NCI-H146 treated with DMSO at 0.1 percent for 48 hours (cell line): ENCODE data around the gene HEXIM1.
"Not testable (repeated sequence)": the region's sequence is repeated elsewhere in the genome, so short reads cannot be mapped to it uniquely, and the experiment has no call there.

Experiments used
- DNase-seq: peaks from one replicate; lab custom pipeline; 2025; ENCODE audit not compliant: unreplicated experiment; lab: John Stamatoyannopoulos, UW

The HEXIM1 gene

DNA sequence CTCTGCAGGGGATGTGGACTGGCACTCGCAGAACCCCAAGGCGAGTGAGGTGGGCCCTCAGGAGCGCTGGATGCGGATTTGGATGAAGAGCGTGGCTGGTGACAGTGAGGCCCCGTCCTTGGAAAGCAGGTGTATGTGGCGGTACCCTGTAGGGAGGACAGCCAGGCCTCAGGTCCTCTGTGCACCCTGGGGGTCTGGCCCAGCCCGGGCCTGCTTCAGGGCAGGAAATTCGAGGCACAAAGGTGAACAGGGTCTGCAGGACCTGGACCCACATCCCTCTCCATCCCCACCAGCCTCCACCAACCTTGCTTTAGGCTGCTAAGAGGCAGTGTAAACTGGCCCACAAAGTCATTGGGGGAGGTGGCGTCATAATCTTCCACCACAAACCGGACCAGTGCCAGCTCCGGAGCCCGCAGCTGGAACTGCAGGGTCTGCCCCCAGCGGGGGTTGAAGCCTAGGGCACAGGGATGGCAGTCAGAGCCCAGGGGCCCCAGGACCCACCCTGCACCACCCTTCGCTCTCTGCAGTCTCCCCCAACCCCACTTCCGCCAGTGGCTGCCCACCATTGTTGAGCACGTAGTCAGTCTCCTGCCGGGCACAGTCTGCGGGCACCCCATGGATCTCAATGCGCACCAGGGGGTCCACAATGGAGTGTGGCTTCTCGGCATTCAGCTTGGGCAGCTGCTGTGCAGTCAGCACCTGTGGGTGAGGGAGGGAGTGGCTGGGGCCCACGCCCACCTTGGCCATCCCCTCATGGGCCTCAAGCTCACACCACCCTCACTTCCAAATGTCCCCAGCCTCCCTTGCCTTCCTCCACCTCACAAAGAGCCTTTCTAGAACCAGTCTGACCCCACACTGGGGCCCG lies 35.5 kb upstream of the HEXIM1 start:
- DNase-seq = no peak

DNA sequence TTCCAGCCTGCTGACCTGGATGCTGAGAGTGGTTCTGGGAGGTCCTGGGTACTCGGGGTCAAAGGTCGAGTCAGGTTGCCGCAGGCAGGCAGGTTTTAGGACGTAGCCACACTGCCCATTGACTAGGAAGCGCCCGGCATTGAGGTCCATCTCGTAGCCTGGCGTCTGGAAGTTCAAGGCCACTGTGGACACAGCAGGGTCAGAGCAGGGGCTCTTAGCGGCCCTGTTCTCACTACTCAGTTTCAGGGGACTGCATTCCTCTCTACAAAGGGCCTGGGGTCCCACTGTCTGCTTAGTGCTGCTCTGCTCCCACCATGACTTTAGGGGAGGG lies 34.9 kb upstream of the HEXIM1 start:
- no peak for DNase-seq

DNA sequence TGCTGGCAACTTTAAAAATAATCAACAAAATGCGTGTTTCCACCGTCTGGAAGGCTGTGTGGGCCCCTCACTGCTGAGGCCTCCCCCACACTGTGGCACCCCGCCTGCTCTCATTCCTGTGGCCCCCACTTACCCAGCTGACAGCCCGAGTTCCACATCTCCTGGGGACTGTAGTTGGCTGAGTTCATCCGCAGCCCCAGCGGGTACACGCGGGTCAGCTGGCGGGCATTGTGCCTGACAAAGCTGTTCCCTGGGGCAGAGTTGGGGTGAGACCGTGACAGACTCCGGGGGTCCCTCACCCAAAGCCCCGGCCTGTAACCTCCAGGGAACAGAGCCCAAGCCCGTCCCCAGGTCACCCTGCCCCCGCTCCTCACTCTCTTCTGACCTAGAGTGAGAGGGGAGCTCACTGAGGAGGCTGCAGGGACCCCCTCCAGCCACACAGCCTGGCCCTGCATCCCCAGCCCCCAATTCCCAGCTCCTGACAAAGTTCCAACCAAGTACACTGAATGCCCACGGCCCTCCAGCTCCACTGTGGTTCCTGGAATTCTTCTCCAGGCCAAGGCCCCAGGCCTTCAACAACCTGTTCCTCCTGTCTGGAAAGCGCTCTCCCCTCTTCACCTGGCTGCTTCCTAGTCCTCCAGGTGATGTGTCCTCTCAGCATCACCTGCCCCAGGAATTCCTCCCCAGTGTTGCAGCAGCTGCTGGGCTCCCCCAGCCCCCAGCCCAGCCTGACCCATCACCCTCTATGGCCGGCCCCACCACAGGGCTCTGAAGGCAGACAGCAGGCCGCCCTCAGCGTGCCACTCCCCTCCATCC lies 34.0 kb upstream of the HEXIM1 start:
- DNase-seq = no peak

DNA sequence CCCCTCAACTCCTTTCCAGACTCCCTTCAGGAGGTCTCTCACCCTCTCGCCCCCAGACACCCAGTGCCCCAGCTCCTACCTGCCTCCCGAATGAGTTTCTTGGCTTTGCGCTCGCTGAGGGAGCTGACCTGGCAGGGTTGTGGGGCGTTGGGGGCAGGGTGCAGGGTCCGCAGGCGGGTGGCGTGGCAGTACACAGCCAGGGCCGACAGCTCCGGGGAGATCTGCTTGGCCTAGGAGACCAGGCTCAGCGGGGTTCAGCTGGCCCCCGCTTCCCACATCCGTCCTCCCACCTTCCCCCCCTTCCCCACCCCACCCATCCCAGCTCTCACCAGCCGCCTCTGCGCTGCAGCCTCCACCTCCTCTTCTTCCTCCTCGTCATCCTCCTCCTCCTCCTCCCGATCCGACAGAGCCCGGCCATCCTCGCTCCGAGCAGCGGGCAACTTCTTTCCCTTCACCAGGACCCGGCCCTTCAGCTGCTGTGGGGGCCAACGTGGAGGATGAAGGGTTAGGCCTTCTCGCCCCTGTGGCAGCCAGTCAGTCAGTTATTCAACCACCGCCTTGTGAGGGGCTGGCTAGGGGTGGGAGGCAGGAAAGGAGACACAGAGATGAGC lies 33.2 kb upstream of the HEXIM1 start:
- no peak for DNase-seq

DNA sequence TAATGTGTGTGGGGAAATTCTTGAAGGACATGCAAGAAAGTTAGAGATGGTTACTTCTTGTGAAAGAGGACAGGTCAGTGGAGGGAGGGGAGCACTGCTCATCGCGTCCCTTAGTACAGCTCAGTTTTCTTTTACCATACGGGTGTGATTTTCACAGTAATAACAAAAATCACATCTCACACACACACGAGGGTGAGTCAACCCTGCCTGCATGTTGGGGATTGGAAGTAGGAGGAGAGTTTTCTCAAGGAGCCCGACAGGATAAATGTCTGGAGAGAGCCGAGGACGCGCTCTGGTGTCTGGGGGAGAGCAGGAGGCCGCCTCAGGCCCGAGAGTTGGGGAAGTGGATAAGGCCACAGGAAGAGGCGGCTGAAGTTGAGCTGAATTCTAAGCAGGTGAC lies 32.4 kb upstream of the HEXIM1 start:
- DNase-seq = no peak

DNA sequence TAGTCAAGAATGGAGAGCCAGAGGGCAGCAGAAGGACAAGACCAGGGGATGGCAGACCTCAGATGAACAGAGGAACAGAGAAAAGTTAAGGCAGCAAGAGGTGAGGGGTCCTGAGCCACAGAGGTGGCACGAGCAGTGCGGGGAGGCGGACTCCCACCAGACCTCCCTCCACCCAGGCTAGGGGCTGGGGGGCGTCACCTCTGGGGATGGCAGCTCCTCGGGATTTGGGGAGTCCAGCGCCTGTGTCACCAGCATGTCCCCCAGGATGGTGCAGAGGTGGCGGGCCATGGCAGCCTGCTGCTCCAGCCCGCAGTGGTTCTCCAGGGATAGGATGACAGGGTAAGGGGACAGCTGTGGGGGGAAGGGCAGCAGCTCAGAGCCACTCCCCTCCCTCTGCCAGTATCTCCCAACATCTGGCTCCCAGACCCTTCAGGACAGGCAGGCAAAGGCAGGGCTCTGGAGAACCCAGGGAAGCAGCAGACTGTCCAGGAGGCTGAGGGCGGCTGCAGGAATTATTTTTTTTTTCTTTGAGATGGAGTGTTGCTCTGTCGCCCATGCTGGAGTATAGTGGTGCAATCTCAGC lies 31.8 kb upstream of the HEXIM1 start:
- DNase-seq = no peak

DNA sequence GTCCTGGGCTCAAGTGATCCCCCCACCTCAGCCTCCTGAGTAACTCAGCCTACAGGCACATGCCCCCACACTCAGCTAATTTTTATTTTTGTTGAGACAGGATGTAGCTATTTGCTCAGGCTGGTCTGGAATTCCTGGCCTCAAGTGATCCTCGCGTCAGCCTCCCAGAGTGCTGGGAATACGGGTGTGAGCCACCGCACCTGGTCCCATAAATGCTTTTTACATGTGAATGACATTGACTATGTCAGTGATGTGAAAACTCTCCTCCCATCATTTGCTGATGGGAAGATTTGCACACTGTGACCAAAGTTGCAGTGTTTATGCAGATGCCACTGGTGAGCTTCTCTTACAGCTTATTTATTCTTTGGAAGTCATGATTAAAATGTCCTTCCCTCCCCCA lies 30.9 kb upstream of the HEXIM1 start:
- DNase-seq = no peak

DNA sequence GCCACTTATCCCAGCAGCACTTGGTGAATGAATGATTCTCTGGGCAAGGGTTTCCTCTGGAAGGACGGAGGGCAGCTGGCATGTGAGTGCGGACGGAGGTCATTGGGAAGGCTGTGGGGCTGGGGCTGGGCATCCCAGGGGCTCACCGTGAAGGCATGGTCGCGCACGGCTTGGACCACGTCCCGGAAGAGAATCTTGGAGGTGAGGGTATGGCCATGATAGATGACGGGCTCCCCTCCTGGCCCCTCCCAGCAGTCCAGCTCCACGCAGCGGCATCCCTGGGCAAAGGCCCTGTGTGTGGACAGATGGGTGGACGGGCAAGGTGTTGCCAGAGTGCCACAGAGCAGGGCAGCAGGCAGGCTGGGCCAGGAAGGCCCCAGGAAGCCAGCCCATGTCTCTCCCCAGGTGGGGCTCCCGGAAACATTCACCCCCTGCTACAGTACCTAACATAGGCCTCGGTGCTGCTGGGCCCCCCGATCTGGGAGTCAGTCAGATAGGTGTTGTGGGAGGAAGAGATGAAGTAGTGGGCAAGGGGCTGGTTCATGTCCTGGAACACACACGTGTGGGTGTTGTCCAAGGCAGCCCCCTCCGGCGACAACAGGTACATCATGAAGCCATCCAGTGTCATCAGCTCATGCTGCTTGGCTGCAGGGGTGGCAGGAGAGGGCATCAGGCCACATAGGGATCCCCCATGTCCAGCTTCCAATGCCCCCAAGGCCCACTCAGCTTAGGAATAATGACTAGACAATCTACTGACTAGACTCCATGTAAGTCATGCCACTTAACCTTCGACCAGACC lies 30.2 kb upstream of the HEXIM1 start:
- no peak for DNase-seq

DNA sequence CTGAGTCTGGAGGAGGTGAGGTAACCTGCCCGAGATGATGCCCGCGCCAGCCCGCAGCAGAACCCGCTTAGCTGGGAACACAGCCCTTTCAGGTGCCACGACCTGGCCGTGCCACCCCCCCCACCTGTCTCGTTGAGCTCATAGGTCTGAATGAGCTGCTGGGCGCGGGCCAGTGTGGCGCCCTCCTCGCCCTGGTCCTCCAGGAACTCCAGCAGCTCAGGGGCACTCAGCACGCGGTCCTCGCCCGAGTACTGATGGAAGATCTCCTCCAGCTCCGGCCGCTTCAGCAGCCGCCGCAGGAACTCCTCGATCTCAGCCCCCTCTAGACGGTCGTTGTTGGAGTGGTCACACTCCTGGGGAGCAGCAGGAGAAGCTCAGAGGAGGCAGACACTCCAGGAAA lies 29.6 kb upstream of the HEXIM1 start:
- DNase-seq = no peak

DNA sequence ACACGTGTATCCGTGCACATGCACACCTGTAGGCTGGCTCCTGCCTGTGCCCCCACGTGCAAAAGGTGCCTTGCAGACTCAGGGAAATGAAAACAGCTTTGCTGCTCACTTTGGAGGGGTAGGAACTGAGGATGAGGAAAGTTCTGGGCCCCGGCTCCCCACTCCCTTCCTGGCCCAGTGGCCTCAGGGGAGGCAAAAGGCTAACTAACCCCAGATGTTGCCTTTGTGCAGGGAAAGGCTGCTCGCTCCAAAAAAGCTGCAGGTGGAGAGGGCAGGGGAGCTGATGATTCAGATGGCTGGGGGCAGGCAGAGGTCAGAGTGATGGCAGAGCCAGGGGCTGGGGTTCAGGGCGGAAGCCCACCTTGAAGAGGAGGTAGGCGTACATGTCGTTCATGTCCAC lies 28.3 kb upstream of the HEXIM1 start:
- DNase-seq = no peak

DNA sequence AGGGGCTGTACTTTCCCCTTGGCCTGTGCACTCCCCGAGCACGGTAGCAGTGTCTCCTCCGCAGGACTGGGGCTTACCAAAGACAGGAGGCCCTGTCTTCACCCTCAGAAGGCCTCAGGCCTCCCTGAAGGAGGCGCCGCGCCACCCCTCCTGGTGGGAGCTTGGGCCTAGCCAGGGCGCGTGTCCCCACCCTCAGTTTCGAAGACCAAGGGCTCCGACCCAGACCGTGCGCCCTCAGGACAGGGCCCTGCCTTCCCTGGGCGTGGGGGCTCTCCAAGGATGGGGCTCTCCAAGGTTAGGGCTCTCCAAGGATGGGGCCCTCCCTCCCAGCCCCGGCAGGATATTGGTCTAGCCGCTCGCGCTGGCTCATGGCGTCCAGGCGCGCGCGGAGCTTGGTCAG lies 27.7 kb upstream of the HEXIM1 start:
- DNase-seq = no peak

DNA sequence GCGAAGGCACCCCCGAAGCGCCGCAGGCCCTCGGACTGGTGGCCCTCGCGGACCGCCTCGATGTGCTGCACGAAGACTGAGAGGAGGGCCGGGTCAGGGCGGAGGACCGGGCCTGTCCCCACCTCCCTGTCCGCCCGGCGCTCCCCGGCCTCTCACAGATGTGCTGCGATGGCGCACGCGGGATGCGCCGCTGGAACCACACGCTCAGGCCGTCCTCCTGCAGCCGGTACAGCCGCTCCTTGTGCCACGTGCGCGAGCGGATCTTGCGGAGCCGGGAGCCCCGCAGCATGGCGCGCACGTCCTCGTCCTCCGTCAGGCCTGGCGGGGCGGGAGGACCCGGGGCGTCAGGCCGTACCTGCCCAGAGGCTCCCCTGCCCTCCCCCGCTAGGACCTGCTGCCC lies 27.2 kb upstream of the HEXIM1 start:
- no peak for DNase-seq

DNA sequence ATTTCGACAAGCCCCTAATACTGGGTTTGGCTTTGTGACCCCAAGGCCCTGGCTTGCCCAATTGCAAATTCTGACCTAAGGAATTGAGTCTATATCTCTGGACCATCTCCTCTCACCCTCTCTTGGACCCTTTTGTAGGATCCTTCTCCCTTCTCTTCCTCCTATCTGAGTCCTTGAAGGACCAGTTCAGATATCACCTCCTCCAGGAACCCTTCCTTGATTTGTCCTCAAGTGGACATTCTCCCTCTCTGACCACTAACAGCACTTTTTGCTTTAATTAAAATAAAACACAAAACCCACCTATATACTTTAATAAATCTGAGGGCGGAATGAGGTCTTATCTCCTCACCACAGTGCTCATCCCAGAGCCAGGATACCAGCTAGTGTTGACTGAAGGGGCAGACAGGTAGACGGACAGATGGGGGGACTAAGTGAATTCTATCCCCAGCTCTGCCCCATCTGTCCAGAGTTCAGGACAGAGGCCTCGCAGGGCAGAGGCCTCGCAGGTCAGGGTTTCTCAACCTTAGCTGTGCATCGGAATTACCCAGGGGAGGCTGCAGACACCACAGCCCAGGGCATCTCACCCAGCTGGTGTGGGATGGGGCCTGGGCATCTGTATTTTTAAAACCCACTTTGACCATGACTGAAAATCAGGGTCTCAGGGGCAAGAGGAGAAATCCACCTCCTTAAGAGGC lies 25.1 kb upstream of the HEXIM1 start:
- no peak for DNase-seq

DNA sequence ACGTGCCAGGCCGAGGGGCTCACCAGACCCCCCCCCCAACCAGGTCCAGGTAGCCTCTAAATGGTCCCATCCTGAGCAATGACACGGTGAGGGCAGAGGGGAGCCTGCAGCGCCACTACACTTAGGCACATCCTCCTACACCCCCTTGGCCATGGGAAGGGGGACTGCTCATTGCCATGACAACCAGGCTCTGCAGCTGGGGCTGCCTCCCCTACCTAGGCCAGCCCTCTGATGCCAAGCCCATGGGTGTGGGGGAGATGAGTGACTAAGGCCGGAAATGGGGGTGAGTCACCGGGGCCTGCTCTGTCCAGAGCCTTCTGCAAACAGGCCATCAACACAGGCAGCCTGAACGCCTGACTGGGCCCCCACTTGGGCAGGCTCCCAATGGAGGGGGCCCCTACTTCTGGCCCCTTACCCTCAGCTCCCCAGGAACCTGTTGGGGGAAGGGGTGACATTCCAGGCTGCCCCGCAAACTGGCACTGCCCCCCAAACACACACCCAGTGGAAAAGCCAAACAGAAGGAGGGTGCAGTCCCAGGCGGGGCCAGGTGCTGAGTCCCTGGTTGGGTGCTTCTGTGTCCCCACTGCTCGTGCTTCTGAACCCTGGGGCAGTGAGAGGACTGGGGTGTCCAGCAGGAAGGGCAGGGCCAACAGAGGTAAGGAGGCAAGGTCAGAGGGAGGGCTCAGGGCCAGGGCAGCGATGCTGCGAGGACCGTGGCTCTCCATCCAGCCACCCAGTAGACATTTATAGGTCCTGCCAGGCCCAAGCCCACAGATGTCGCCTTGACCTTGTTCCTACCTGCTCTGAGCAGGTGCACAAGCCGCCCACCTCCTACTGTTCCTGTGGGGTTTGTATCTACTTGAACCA lies 24.1 kb upstream of the HEXIM1 start:
- no peak for DNase-seq

DNA sequence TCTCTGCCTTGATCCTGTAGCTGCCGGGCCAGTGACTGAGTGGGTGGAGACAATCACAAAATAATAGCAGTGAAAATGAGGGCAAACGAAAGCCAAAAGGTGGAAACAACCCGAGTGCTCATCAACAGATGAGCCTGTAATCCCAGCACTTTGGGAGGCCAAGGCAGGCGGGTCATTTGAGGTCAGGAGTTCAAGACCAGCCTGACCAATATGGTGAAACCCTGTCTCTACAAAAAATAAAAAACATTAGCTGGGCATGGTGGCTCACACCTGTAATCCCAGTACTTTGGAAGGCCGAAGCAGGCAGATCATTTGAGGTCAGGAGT lies 23.5 kb upstream of the HEXIM1 start:
- not testable (repeated sequence) for DNase-seq

DNA sequence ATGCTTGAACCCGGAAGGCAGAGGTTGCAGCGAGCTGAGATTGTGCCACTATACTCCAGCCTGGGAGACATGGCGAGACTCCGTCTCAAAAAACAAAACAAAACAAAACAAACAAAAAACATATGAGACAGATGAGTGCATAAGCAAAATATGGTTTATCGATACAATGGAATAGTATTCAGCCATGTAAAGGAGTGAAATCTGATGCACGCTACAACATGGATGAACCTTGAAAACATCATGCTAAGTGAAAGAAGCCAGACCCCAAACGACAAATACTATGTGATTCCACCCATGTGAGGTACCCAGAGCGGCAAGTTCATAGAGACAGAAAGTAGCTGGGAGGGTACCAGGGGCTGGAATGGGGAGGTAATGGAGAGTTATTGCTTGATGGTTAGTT lies 22.8 kb upstream of the HEXIM1 start:
- DNase-seq = no peak

DNA sequence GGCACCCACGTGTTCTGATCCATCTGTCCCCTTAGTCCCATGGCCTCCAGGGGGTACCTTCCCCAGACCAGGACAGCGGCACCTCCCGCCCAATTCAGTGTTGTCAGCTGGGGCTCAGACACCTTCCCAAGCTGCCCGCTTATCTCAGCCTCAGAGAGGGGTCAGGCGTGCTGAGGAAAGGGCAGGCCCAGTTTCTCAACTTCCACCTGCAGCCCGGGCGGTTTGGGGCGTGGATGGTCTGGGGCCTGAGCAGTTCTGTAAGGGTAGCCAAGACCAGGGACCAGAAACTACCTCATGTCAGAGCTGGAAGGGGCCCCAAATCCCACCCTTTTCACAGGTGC lies 21.1 kb upstream of the HEXIM1 start:
- no peak for DNase-seq

DNA sequence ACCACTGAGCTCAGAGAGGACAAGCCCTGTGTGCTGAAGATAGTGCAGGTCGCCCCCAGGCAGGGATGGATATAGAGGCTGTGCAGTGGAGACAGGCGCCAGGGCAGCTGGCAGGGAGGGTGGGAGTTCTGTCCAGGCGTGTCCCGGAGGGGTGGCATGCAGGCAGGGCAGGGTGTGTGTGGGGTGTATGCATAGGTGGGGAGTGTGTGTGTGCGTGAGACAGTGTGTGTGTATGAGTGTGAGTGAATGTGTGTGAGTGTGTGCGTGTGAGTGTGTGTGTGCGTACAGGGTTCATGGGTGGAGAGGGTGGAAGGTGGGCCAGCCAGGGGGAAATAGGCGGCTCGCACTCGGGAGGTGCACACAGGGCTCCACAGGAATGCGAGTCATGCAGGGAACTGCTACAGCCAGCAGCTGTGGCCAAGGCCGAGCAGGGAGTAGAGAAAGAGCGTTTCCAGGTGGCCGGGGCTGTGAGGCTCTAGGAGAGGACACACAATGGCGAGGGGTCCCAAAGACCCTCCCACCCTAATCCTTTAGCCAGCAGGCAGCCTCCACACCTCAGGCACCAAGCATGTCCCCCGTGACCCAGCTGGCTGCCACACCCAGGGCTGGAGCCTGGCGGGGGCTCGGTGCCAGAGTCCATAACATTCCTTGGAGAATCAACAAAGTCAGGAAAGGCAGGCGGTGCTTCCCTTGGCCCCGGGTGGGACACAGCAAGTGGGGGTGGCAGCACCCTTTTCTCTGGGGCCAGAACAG lies 20.6 kb upstream of the HEXIM1 start:
- DNase-seq = no peak

DNA sequence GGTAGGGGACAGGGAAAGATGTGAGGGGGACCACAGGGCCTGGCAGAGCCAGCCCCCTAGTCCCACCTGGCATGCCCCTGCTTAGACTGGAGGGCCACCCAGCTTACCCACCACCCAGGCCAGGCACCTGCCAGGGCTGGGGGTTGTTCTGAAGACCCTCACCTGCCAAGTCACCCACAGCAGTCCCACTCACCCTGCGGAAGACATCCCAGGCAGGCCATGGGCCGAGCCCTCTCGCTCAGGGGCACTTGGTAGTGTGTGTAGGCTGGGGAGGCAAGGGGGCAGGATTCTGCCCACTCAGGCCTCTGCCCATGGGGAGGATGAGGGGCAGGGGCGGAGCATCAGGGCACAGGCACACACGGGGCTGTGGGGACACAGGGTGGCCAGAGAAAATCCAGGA lies 19.9 kb upstream of the HEXIM1 start:
- no peak for DNase-seq
